Measurements from ENCODE around the gene SLC25A51. TPM values are rescaled to one million over a fixed set of nuclear protein-coding genes. Genes with fewer than 3 reads are reported as not detected.

SLC25A51 gene
- total RNA-seq, 1 donor from 2014 or later = 63.7 TPM

DNA sequence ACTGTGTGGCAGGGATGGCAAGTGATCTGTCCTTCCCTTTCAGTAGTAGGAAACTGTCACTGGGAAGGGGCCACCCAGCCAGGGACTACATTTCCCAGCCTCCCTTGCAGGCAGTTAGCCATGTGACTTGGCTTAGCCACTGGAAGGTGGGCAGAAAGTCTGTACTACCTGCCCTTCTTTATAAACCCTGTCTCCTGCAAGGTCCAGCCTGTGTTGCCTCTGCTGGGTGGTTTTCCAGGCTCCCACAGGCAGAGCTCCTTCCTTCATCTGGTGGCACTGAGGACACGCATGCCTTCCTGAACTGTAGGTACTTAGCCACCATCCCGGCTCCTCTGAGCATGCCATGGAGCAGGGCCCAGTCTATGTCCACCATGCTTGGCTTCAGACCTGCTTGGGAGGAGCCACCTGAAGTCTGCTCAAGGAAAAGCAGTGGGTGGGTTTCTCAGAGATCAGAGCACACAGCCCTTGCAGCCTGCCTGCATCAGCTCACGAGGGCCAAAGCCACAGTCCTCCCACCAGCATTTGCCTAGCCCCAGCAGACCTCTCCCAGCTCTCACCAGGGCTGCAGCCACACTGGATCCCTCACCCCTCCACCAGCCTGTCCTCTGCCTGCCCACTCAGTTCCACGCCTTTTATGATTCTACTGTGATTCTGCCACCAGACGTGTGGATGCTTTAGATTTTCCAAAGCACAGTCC is 16.7 kb upstream of the SLC25A51 start:
- FAIRE-seq (no peak), DNase-seq (ENCODE audit: low read depth) (no peak)
- TF ChIP-seq, protein P1, sequence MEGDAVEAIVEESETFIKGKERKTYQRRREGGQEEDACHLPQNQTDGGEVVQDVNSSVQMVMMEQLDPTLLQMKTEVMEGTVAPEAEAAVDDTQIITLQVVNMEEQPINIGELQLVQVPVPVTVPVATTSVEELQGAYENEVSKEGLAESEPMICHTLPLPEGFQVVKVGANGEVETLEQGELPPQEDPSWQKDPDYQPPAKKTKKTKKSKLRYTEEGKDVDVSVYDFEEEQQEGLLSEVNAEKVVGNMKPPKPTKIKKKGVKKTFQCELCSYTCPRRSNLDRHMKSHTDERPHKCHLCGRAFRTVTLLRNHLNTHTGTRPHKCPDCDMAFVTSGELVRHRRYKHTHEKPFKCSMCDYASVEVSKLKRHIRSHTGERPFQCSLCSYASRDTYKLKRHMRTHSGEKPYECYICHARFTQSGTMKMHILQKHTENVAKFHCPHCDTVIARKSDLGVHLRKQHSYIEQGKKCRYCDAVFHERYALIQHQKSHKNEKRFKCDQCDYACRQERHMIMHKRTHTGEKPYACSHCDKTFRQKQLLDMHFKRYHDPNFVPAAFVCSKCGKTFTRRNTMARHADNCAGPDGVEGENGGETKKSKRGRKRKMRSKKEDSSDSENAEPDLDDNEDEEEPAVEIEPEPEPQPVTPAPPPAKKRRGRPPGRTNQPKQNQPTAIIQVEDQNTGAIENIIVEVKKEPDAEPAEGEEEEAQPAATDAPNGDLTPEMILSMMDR (IDR thresholded peaks at IDR 0.05; ENCODE audit: insufficient read depth, low read length, severe bottlenecking) = no peak

DNA sequence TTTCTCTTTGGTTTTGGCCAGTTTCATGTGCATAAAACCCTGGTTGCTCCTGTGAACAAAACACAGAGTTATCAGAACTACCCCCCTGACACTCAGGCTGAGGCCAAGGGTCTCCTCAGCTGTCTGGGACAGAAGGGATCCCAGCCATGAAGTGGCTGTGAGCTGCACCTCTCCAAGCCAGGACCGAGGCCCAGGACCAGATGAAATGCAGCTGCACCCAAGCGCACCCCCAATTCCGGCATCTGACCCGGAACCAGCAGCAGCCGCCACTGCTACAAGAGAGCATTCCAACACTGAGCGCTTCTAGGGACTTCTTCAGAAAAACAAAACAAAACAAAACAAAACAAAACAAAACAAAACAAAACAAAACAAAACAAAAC is 16.0 kb upstream of the SLC25A51 start:
- peaks cover 13% of the 10 kb centered on the region for H3K36me3 ChIP-seq (ENCODE audit: control insufficient read depth, insufficient read depth, low read length)
- H3K4me3 ChIP-seq (ENCODE audit: low read depth, low read length) = no peak overlapping the region
- FAIRE-seq (no peak), DNase-seq (ENCODE audit: low read depth) (no peak)
- TF ChIP-seq, protein P1 (IDR thresholded peaks at IDR 0.05; ENCODE audit: insufficient read depth, low read length, severe bottlenecking) = no peak
- H3K27me3 ChIP-seq (ENCODE audit: control insufficient read depth, insufficient read depth, low read length) = no peaks in the 10 kb centered on the region

More for the DNA sequence above, 16.7 kb upstream of the SLC25A51 start:
- Histone ChIP-seq H3K27me3 (ENCODE audit: control insufficient read depth, insufficient read depth, low read length) (no peaks in the 10 kb centered on the region), H3K36me3 (ENCODE audit: control insufficient read depth, insufficient read depth, low read length) (peaks cover 13% of the 10 kb centered on the region), H3K4me3 (ENCODE audit: low read depth, low read length) (no peak overlapping the region)

DNA sequence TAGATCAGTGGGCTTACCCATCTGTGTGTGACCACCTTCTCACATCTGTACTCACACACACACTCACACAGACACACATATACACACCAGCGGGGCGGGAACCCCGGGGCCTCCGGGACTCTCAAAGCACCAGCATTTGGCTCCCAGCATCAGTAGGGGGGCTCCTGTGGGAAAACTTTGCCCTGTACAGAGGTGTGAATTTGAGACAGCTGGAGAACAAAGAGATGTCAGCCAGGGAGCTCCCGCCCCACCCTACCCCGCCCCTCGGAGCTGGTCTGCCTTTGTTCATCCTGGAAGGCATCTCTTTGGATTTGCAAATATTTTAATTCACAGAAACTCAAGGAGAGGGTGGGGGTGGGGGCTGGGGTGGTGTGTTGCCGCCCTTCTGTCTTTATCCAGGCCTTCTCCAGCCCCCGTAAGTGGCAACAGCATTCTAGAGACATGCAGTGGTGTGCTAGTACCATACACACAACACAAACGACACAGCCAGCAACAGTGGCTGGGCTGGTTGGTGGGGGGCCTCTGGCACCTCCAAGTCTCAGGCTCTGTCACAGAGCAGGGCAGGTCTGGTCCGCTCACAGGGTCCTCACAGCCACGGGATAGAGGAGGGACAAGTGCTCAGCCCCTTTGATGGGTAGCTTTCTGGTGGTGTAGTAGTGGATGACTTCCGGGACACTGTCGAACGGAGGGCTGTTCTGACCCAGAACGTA is 15.5 kb upstream of the SLC25A51 start:
- DNase-seq (ENCODE audit: low read depth) (no peak), FAIRE-seq (peak; percentile 23)
- Histone ChIP-seq H3K4me3 (ENCODE audit: low read depth, low read length) (no peak overlapping the region), H3K27me3 (ENCODE audit: control insufficient read depth, insufficient read depth, low read length) (no peaks in the 10 kb centered on the region), H3K36me3 (ENCODE audit: control insufficient read depth, insufficient read depth, low read length) (peaks cover 13% of the 10 kb centered on the region)
- TF ChIP-seq, protein P1 (IDR thresholded peaks at IDR 0.05; ENCODE audit: insufficient read depth, low read length, severe bottlenecking) = no peak

DNA sequence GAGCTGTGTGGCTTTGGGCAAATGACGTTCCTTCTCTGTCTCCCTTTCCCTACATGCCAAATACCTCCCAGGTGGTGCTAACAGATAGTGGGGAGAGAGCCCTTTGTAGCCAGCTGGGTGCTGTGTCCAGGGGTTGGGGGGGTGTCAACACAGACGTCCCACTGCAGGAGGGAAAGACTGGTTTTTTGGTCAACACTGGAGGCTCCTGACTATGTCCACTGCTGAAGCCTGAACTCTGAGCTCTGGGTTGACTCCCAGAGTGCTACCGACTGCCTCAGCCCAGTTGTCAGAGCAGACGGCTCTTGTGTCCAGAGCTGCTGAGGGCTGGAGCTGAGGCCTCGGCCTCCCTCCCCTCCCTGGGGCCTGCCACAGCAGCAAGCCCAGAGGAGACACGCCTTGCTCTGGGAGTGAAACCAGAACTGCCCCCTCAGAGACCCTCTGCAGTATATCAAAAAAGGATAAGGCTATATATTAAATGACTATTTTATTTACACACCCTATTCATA is 14.8 kb upstream of the SLC25A51 start:
- Histone ChIP-seq H3K4me3 (ENCODE audit: low read depth, low read length) (no peak overlapping the region), H3K36me3 (ENCODE audit: control insufficient read depth, insufficient read depth, low read length) (peaks cover 13% of the 10 kb centered on the region), H3K27me3 (ENCODE audit: control insufficient read depth, insufficient read depth, low read length) (no peaks in the 10 kb centered on the region)
- no peak for FAIRE-seq
- no peak for DNase-seq (ENCODE audit: low read depth)
- TF ChIP-seq, protein P1 (IDR thresholded peaks at IDR 0.05; ENCODE audit: insufficient read depth, low read length, severe bottlenecking) = no peak

DNA sequence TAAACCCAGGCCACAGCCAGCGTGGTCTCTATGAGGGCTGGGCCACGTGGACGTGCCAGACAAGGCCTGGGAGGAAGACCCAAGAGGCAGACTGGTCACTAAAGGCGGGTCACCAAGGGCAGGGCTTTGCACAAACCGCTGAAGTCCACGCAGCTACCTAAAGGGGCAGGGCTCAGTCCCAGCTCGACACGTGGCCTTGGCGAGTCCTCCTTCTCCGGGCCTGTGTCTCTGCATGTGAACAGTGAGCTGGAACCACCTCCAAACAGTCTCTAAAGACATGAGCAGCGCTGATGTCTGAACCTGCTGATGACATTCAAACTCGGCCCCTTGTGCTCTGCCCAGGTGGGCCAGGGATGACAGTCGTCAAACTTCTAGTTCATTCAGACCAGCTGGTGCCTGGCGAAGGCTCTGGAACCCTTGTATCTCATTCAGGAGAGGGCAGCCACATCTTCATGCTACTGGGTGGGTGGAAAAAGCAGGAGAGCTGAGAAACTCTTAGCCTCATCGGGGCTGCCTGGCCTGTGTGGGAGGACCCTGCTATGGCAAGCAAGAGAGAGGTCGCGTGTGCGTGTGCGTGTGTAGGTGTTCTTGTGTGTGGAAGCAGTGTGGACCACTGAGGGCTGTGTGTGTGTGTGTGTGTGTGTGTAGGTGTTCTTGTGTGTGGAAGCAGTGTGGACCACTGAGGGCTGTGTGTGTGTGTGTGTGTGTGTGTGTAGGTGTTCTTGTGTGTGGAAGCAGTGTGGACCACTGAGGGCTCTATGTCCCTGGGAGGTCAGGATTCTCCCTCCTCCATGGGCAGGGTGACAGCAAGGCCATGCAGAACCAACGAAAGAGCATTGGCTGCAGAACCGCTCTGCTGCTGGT is 14.1 kb upstream of the SLC25A51 start:
- no peaks in the 10 kb centered on the region for H3K27me3 ChIP-seq (ENCODE audit: control insufficient read depth, insufficient read depth, low read length)
- no peak for DNase-seq (ENCODE audit: low read depth)
- peaks cover 13% of the 10 kb centered on the region for H3K36me3 ChIP-seq (ENCODE audit: control insufficient read depth, insufficient read depth, low read length)
- TF ChIP-seq, protein P1 (IDR thresholded peaks at IDR 0.05; ENCODE audit: insufficient read depth, low read length, severe bottlenecking) = no peak
- no peak overlapping the region for H3K4me3 ChIP-seq (ENCODE audit: low read depth, low read length)
- peak; percentile 95 for FAIRE-seq

Data from bronchial epithelial cell (primary cell).